Measurements from ENCODE around the gene PDXDC1. TPM values are rescaled to one million over a fixed set of nuclear protein-coding genes. Genes with fewer than 3 reads are reported as not detected.
"Not testable (repeated sequence)": the region's sequence is repeated elsewhere in the genome, so short reads cannot be mapped to it uniquely, and the experiment has no call there.

The PDXDC1 gene
- polyA plus RNA-seq, 10 donors, result 29.5 to 54.1 (median 47.0) TPM

GRCh38 chr16:15057681-15058417 is 83.0 kb downstream of the PDXDC1 start:
- no peak for DNase-seq

- DNase-seq, result no peak
These were observed 84.5 kb downstream of the PDXDC1 start for GRCh38 chr16:15059324-15059723.

- DNase-seq, result not testable (repeated sequence)
These were observed 87.4 kb downstream of the PDXDC1 start for GRCh38 chr16:15062085-15062810.

- DNase-seq, result not testable (repeated sequence)
These were observed 91.1 kb downstream of the PDXDC1 start for GRCh38 chr16:15065961-15066360.

- DNase-seq, result not testable (repeated sequence)
These were observed 91.9 kb downstream of the PDXDC1 start for GRCh38 chr16:15066690-15067089.

GRCh38 chr16:15071013-15071412 is 96.2 kb downstream of the PDXDC1 start:
- DNase-seq, result not testable (repeated sequence)

GRCh38 chr16:15071916-15072769 is 97.3 kb downstream of the PDXDC1 start:
- DNase-seq, result not testable (repeated sequence)

GRCh38 chr16:15073101-15073500 is 98.3 kb downstream of the PDXDC1 start:
- no peak for DNase-seq

GRCh38 chr16:15076161-15076560 is 101.3 kb downstream of the PDXDC1 start:
- not testable (repeated sequence) for DNase-seq

GRCh38 chr16:15080883-15081282 is 106.1 kb downstream of the PDXDC1 start:
- DNase-seq, result not testable (repeated sequence)

- DNase-seq, result not testable (repeated sequence)
These were observed 108.0 kb downstream of the PDXDC1 start for GRCh38 chr16:15082788-15083187.

- DNase-seq, result not testable (repeated sequence)
These were observed 115.9 kb downstream of the PDXDC1 start for GRCh38 chr16:15090663-15091269.

GRCh38 chr16:15093571-15093954 is 118.7 kb downstream of the PDXDC1 start:
- not testable (repeated sequence) for DNase-seq

- DNase-seq, result peak; percentile 90 to 97 (median 94)
These were observed 119.4 kb downstream of the PDXDC1 start, which contains the start of gene RRN3 for GRCh38 chr16:15093955-15094827. RRN3 (minus strand) TSS chr16:15094272; CDS start chr16:15094233, 39 bp downstream.

GRCh38 chr16:15096583-15096972 is 121.8 kb downstream of the PDXDC1 start:
- not testable (repeated sequence) for DNase-seq

GRCh38 chr16:15099366-15099909 is 124.6 kb downstream of the PDXDC1 start:
- peak in 1 of 3 donors; percentile 1 for DNase-seq

GRCh38 chr16:15100372-15100987 is 125.7 kb downstream of the PDXDC1 start:
- DNase-seq, result not testable (repeated sequence)

- not testable (repeated sequence) for DNase-seq
These were observed 153.0 kb downstream of the PDXDC1 start for GRCh38 chr16:15127641-15128425.

All from muscle of back (tissue), 11 donors.